HepG2 (cell line): ENCODE results near the gene ATP13A4.

ENCODE experiments used
- CCAR2 ChIP-seq: fragments of 200-400 bp; formaldehyde crosslinking; optimal IDR thresholded peaks from 2 replicates; pipeline ENCODE3; 2018; ENCODE audit warnings: low read depth, mild to moderate bottlenecking, low read length, moderate library complexity
- CEBPB ChIP-seq: IDR thresholded peaks from 2 replicates; pipeline ENCODE4 v1.6.1; 2011; ENCODE audit warnings: low read depth, low read length, improper control_type of control experiment, borderline replicate concordance
- EZH2 ChIP-seq: conservative IDR thresholded peaks from 2 replicates; pipeline ENCODE4 v1.6.1; 2012; ENCODE audit warnings: mild to moderate bottlenecking, low read depth, low read length, moderate library complexity
- MAFK ChIP-seq, 2 experiments: IDR thresholded peaks in 1 of 2; conservative IDR thresholded peaks in 1 of 2; 2 replicates each; pipeline ENCODE4 v1.6.1; 2011; ENCODE audit warnings: improper control_type of control experiment in 2 of 2, low read length in 2 of 2
- MTF2 ChIP-seq: sonication (generic); formaldehyde crosslinking; IDR thresholded peaks from 2 replicates; pipeline ENCODE4 v1.5.0; 2020; ENCODE audit warnings: missing genetic modification reagents, borderline replicate concordance
- NR3C1 ChIP-seq: sonication (generic); formaldehyde crosslinking; IDR thresholded peaks from 2 replicates; pipeline ENCODE4 v1.4.0; 2020; ENCODE audit warnings: missing genetic modification reagents
- ZC3H4 ChIP-seq: sonication (generic); formaldehyde crosslinking; IDR thresholded peaks from 2 replicates; pipeline ENCODE4 v1.4.0; 2020; ENCODE audit warnings: missing genetic modification reagents, borderline replicate concordance
- ZFX ChIP-seq: sonication (generic); formaldehyde crosslinking; IDR thresholded peaks from 2 replicates; pipeline ENCODE4 v1.4.0; 2020; ENCODE audit warnings: mild to moderate bottlenecking, low read depth, missing genetic modification reagents, moderate library complexity
- ZNF24 ChIP-seq: fragments of 450-650 bp; IDR thresholded peaks from 2 replicates; pipeline ENCODE4 v1.6.1; 2017; ENCODE audit warnings: antibody characterized with exemption, mild to moderate bottlenecking
- ZNF430 ChIP-seq: sonication (generic); formaldehyde crosslinking; IDR thresholded peaks from 2 replicates; pipeline ENCODE4 v1.9.0; 2021; ENCODE audit warnings: mild to moderate bottlenecking, missing genetic modification reagents
- ZNF768 ChIP-seq: sonication (generic); formaldehyde crosslinking; IDR thresholded peaks from 2 replicates; pipeline ENCODE4 v1.4.0; 2020; ENCODE audit warnings: missing genetic modification reagents
- TF ChIP-seq, protein P1 (sequence below): sonication (generic); formaldehyde crosslinking; IDR thresholded peaks from 2 replicates; pipeline ENCODE4 v1.5.0; 2020; ENCODE audit warnings: mild to moderate bottlenecking, missing genetic modification reagents, moderate library complexity
- TF ChIP-seq, protein P2 (sequence below), 2 experiments: sonication (generic) in 1 of 2; formaldehyde crosslinking in 1 of 2; IDR thresholded peaks; 2 replicates each; pipeline versions ENCODE4 v1.5.1 to v1.6.1; 2011 to 2020; ENCODE audit warnings: borderline replicate concordance in 1 of 2, low read depth in 1 of 2, low read length in 1 of 2, mild to moderate bottlenecking in 1 of 2, missing genetic modification reagents in 1 of 2, moderate library complexity in 1 of 2

DNA sequence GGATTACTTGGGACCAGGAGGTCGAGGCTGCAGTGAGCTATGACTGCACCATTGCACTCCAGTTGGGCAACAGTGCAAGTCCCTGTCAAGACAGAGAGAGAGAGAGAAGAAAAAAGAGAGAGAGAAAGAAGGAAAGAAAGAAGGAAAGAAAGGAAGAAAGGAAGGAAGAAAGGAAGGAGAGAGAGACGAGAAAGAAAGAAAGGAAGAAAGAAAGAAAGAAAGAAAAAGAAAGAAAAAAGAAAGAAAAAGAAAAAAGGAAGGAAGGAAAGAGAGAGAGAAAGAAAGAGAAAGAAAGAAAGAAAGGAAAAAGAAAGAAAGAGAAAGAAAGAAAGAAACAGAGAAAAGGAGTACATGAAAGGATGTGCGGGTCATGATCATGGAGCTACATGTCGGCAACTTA lies 80.2 kb downstream of the ATP13A4 start:
- TF ChIP-seq NR3C1 (no peak), MAFK (conservative IDR thresholded peaks at IDR 0.05 in 1 of 2, IDR thresholded peaks at IDR 0.05 in 1 of 2; ENCODE audit: low read length in 2 of 2) (no peak), ZC3H4 (CRISPR knock-in tag) (no peak), CCAR2 (no peak), ZNF24 (no peak), ZNF768 (CRISPR knock-in tag) (no peak), MTF2 (CRISPR knock-in tag) (no peak), ZNF430 (CRISPR knock-in tag) (no peak), ZFX (CRISPR knock-in tag) (no peak), CEBPB (no peak), EZH2 (no peak)
- TF ChIP-seq, protein P1, sequence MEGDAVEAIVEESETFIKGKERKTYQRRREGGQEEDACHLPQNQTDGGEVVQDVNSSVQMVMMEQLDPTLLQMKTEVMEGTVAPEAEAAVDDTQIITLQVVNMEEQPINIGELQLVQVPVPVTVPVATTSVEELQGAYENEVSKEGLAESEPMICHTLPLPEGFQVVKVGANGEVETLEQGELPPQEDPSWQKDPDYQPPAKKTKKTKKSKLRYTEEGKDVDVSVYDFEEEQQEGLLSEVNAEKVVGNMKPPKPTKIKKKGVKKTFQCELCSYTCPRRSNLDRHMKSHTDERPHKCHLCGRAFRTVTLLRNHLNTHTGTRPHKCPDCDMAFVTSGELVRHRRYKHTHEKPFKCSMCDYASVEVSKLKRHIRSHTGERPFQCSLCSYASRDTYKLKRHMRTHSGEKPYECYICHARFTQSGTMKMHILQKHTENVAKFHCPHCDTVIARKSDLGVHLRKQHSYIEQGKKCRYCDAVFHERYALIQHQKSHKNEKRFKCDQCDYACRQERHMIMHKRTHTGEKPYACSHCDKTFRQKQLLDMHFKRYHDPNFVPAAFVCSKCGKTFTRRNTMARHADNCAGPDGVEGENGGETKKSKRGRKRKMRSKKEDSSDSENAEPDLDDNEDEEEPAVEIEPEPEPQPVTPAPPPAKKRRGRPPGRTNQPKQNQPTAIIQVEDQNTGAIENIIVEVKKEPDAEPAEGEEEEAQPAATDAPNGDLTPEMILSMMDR (CRISPR knock-in tag) = no peak
- TF ChIP-seq, protein P2, sequence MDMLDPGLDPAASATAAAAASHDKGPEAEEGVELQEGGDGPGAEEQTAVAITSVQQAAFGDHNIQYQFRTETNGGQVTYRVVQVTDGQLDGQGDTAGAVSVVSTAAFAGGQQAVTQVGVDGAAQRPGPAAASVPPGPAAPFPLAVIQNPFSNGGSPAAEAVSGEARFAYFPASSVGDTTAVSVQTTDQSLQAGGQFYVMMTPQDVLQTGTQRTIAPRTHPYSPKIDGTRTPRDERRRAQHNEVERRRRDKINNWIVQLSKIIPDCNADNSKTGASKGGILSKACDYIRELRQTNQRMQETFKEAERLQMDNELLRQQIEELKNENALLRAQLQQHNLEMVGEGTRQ (IDR thresholded peaks at IDR 0.05; ENCODE audit: low read depth, low read length) = no peak
- TF ChIP-seq, protein P2 (CRISPR knock-in tag; IDR thresholded peaks at IDR 0.05; ENCODE audit: borderline replicate concordance) = no peak
